OCI-LY7 (cell line): Measurements from ENCODE around the gene SNHG17. TPM values are rescaled to one million over a fixed set of nuclear protein-coding genes. Genes with fewer than 3 reads are reported as not detected.

Source experiments
- BruUV-seq: library from RNA; stranded (reverse); fragments of 400-500 nt; replicated peaks from 2 replicates; lab custom pipeline; 2021; lab: Mats Ljungman, UMichigan
- CTCF ChIA-PET: fragments of 300-600 bp; sonication (Branson Sonifier 250); formaldehyde crosslinking; loops from one replicate; lab custom pipeline; 2022; ENCODE audit warnings: antibody characterized with exemption; ENCODE audit not compliant: unreplicated experiment; lab: Charles Lee
- POLR2A ChIA-PET: fragments of 300-600 bp; sonication (Branson Sonifier 250); formaldehyde crosslinking; loops from one replicate; lab custom pipeline; 2022; ENCODE audit warnings: antibody characterized with exemption; lab: Charles Lee
- DNase-seq: peaks from one replicate; pipeline ENCODE4 v3.0.0-alpha.2; 2015; ENCODE audit warnings: low spot score
- H2AFZ ChIP-seq: fragments of 200-600 bp; sonication (generic), shearing (Covaris generic); 2 replicates; pipeline ENCODE4 v1.6.1; 2014; ENCODE audit warnings: mild to moderate bottlenecking, antibody characterized with exemption, low read length, moderate library complexity
- H3K27ac ChIP-seq: fragments of 200-600 bp; sonication (generic); 2 replicates; pipeline ENCODE4 v1.5.1; 2014; ENCODE audit warnings: mixed run types, low read depth, mild to moderate bottlenecking, moderate library complexity, low read length, inconsistent platforms; ENCODE audit not compliant: poor library complexity, severe bottlenecking
- H3K36me3 ChIP-seq: fragments of 200-600 bp; sonication (generic); 2 replicates; pipeline ENCODE4 v1.6.1; 2014; ENCODE audit warnings: mild to moderate bottlenecking, antibody characterized with exemption, low read length, moderate library complexity, mixed read lengths; ENCODE audit not compliant: insufficient read depth
- H3K4me1 ChIP-seq: fragments of 200-600 bp; sonication (generic); 2 replicates; pipeline ENCODE4 v1.5.1; 2014; ENCODE audit warnings: mild to moderate bottlenecking, low read length; ENCODE audit not compliant: insufficient read depth, poor library complexity, severe bottlenecking
- H3K4me2 ChIP-seq: fragments of 200-600 bp; sonication (generic); 2 replicates; pipeline ENCODE4 v1.6.1; 2014; ENCODE audit warnings: mild to moderate bottlenecking, low read length
- H3K4me3 ChIP-seq: fragments of 200-600 bp; sonication (generic); 2 replicates; pipeline ENCODE4 v1.5.1; 2014; ENCODE audit warnings: mild to moderate bottlenecking, low read depth, low read length; ENCODE audit not compliant: poor library complexity, severe bottlenecking
- H3K79me2 ChIP-seq: fragments of 200-600 bp; sonication (generic); 2 replicates; pipeline ENCODE4 v1.6.1; 2016; ENCODE audit warnings: low read depth, mild to moderate bottlenecking, low read length, moderate library complexity, mixed read lengths; ENCODE audit not compliant: insufficient read depth
- H3K9me2 ChIP-seq: fragments of 200-600 bp; sonication (generic); 2 replicates; pipeline ENCODE4 v1.6.1; 2016; ENCODE audit warnings: mild to moderate bottlenecking, low read length, mixed read lengths; ENCODE audit not compliant: insufficient read depth
- H3K9me3 ChIP-seq: fragments of 200-600 bp; sonication (generic); 2 replicates; pipeline ENCODE4 v1.6.1; 2014; ENCODE audit warnings: mild to moderate bottlenecking, mixed run types, low read length, mixed read lengths
- H4K20me1 ChIP-seq: fragments of 200-600 bp; sonication (generic); 2 replicates; pipeline ENCODE4 v1.6.1; 2014; ENCODE audit warnings: mild to moderate bottlenecking, antibody characterized with exemption, low read length, moderate library complexity, mixed read lengths; ENCODE audit not compliant: insufficient read depth
- EZH2phosphoT487 ChIP-seq: fragments of 200-600 bp; sonication (generic); IDR thresholded peaks from 2 replicates; pipeline ENCODE4 v1.6.1; 2018; ENCODE audit warnings: low read depth, borderline replicate concordance, mild to moderate bottlenecking, mixed run types, antibody characterized with exemption, low read length, moderate library complexity, mixed read lengths
- intact Hi-C: fragments of 100-400 bp; cut with micrococcal nuclease; formaldehyde crosslinking; loops from one replicate; pipeline ENCODE4 v1.10.0; 2022; ENCODE audit not compliant: unreplicated experiment
- total RNA-seq, 2 experiments: library from RNA; depleted of rRNA in 1 of 2; stranded (reverse); fragments of >200 nt in 1 of 2; shearing (Covaris generic) in 1 of 2; gene quantifications; 2 replicates each; pipeline ENCODE4 v1.2.3, GENCODE V29; 2014 to 2022
- TF ChIP-seq, protein P1 (sequence below): fragments of 200-600 bp; sonication (generic); conservative IDR thresholded peaks from 2 replicates; pipeline ENCODE4 v1.5.1; 2014; ENCODE audit warnings: mild to moderate bottlenecking, antibody characterized with exemption, low read length, moderate library complexity, mixed read lengths

SNHG17 gene
- total RNA-seq, 2 experiments from 2014 or later: 49.1 to 111 TPM

DNA sequence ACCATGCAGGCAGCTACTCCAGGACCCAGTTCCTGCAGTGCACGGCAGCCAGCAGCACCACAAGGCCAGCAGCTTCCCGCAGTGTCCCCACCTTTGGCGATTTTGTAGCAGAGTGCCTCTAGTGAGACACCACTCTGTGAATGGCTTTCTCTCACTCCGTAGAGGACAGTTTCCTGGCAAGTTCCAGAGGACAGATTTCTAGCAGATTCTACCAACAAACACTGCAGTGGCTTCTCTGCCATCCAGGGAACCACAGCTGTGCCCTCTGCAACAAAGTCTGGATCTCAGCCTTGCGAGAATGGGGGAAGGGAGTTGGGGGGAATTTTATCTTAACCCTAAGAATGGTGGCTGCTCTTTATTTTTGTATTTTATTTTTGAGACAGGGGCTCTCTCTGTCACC lies 28.7 kb downstream of the SNHG17 start:
- Histone ChIP-seq H4K20me1 (no peaks in the 10 kb centered on the region), H3K9me2 (no peaks in the 10 kb centered on the region), H2AFZ (no peak overlapping the region), H3K27ac (no peak overlapping the region), H3K4me1 (no peaks in the 10 kb centered on the region), H3K9me3 (no peaks in the 10 kb centered on the region), H3K4me2 (no peak overlapping the region), H3K79me2 (no peaks in the 10 kb centered on the region), H3K36me3 (peaks cover 52% of the 10 kb centered on the region), H3K4me3 (no peak overlapping the region)
- CTCF ChIA-PET: no interaction called here
- POLR2A ChIA-PET: no interaction called here
- TF ChIP-seq EZH2phosphoT487: no peak
- TF ChIP-seq, protein P1, sequence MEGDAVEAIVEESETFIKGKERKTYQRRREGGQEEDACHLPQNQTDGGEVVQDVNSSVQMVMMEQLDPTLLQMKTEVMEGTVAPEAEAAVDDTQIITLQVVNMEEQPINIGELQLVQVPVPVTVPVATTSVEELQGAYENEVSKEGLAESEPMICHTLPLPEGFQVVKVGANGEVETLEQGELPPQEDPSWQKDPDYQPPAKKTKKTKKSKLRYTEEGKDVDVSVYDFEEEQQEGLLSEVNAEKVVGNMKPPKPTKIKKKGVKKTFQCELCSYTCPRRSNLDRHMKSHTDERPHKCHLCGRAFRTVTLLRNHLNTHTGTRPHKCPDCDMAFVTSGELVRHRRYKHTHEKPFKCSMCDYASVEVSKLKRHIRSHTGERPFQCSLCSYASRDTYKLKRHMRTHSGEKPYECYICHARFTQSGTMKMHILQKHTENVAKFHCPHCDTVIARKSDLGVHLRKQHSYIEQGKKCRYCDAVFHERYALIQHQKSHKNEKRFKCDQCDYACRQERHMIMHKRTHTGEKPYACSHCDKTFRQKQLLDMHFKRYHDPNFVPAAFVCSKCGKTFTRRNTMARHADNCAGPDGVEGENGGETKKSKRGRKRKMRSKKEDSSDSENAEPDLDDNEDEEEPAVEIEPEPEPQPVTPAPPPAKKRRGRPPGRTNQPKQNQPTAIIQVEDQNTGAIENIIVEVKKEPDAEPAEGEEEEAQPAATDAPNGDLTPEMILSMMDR: no peak
- BruUV-seq: no TSS peak
- intact Hi-C loops: no loop called here
- no peak for DNase-seq

DNA sequence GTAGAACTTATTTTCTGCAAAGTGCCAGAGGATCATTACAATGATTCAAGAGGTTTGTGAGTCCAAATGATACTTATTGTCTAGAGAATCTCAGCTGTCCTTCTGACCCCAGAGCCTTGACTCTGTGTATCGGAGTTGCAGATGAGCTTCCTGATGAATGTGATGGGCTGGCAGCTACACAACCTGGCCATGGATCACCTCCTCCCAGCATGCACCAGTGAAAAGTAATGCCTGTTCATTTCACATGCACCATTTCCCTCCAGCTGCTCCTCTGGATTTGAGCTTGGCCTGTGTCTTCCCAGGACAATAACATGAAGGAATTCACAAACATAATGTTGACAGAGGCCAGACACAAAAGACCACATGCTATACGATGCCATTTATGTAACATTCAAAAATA lies 30.0 kb downstream of the SNHG17 start:
- Histone ChIP-seq H3K9me2 (no peaks in the 10 kb centered on the region), H3K4me1 (no peaks in the 10 kb centered on the region), H3K4me2 (no peak overlapping the region), H3K27ac (no peak overlapping the region), H2AFZ (no peak overlapping the region), H4K20me1 (no peaks in the 10 kb centered on the region), H3K9me3 (no peaks in the 10 kb centered on the region), H3K4me3 (no peak overlapping the region), H3K79me2 (no peaks in the 10 kb centered on the region), H3K36me3 (peaks cover 40% of the 10 kb centered on the region)
- POLR2A ChIA-PET: interaction anchor here (0.6 kb wide), 1 partner anchor 13 kb away, joined by 3 read pairs; no protein-coding TSS in a partner anchor
- TF ChIP-seq EZH2phosphoT487: no peak
- TF ChIP-seq, protein P1: no peak
- CTCF ChIA-PET: no interaction called here
- no TSS peak for BruUV-seq
- no peak for DNase-seq
- intact Hi-C loops: no loop called here

DNA sequence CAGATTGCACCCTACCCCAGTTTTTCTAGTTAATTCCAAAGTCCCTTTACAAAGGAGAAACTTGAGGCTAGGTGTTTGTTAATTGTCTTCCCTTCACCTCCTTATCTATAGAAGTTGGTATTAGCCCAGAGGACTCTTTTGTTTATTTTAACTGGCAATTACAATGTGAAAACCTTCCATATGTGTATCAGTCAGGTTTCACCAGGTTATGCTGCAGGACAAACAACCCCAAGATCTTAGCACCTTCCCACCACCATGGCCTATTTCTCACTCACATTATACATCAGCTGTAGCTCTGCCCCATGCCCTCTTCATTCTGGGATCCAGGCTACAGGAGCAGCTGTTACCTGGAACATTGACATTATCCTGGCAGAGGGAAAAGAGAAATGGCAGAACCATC lies 31.1 kb downstream of the SNHG17 start:
- no peaks in the 10 kb centered on the region for H3K9me2 ChIP-seq
- H3K36me3 ChIP-seq: peaks cover 29% of the 10 kb centered on the region
- no peaks in the 10 kb centered on the region for H3K4me1 ChIP-seq
- no peak for DNase-seq
- ChIA-PET CTCF (no interaction called here), POLR2A (interaction anchor here (1.1 kb wide), 1 partner anchor 15 kb away, joined by 3 read pairs; no protein-coding TSS in a partner anchor)
- H3K9me3 ChIP-seq: no peaks in the 10 kb centered on the region
- H3K79me2 ChIP-seq: no peaks in the 10 kb centered on the region
- no TSS peak for BruUV-seq
- H3K4me2 ChIP-seq: no peak overlapping the region
- H2AFZ ChIP-seq: no peak overlapping the region
- intact Hi-C loops: no loop called here
- H3K4me3 ChIP-seq: no peak overlapping the region
- no peak overlapping the region for H3K27ac ChIP-seq
- TF ChIP-seq, protein P1: no peak
- no peak for TF ChIP-seq EZH2phosphoT487
- H4K20me1 ChIP-seq: no peaks in the 10 kb centered on the region
